ENCODE data around the gene GRM7.

Gene GRM7

GRCh38 chr3:7292362-7292761 is 431.4 kb downstream of the GRM7 start:
- in situ Hi-C loops (cut with MboI; ENCODE audit: low pct_unique_long_range_greater_than_20kb, low sequenced_read_pairs, unreplicated experiment), result no loop called here
- DNase-seq (ENCODE audit: low spot score), result no peak
- TF ChIP-seq CTCF (IDR thresholded peaks at IDR 0.05; ENCODE audit: extremely low read depth, insufficient read depth, missing control alignments), result no peak

DNA sequence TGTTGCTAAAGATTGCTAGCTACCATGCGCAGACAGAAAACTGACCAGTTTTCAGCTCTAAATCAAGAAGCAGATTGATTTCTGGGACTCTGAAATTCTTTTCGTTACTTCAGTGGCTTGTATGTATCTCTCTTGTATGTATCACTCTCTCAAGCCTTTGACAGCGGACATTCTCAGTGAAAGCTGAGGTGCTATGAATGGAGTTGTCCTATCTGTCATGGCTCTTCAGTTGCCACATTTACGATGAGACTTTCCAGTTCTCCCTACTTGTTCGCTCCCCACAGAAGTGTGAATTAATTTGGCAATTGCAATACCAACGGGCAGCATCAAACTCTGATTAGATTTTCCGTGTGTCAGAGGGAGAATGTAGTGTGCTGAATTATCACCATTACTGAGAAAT is 432.4 kb downstream of the GRM7 start:
- DNase-seq (ENCODE audit: low spot score), result no peak
- no peak for TF ChIP-seq CTCF (IDR thresholded peaks at IDR 0.05; ENCODE audit: extremely low read depth, insufficient read depth, missing control alignments)
- in situ Hi-C loops (cut with MboI; ENCODE audit: low pct_unique_long_range_greater_than_20kb, low sequenced_read_pairs, unreplicated experiment), result no loop called here

DNA sequence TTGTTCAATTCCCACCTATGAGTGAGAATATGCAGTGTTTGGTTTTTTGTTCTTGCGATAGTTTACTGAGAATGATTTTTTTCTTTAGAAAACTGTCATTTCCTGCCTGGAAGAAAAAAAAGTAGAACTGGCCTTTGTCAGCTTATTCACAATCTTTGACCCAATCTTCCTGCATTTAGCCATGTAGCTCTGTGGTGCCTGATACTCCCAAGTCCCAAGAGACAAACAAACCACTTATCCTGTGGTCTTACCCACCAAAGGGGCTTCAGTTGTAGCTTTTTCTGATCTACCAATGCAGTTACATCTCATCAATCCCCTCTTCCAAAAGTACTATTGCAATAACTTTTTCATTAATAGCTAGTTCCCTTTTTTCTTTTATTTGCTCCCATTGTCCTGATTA is 444.6 kb downstream of the GRM7 start:
- TF ChIP-seq CTCF (IDR thresholded peaks at IDR 0.05; ENCODE audit: extremely low read depth, insufficient read depth, missing control alignments), result no peak
- in situ Hi-C loops (cut with MboI; ENCODE audit: low pct_unique_long_range_greater_than_20kb, low sequenced_read_pairs, unreplicated experiment), result no loop called here

GRCh38 chr3:7306901-7307300 is 446.0 kb downstream of the GRM7 start:
- in situ Hi-C loops (cut with MboI; ENCODE audit: low pct_unique_long_range_greater_than_20kb, low sequenced_read_pairs, unreplicated experiment), result no loop called here
- TF ChIP-seq CTCF (IDR thresholded peaks at IDR 0.05; ENCODE audit: extremely low read depth, insufficient read depth, missing control alignments), result no peak
- DNase-seq (ENCODE audit: low spot score), result no peak

More for the DNA sequence above, 444.6 kb downstream of the GRM7 start:
- no peak for DNase-seq (ENCODE audit: low spot score)

- no peak for DNase-seq (ENCODE audit: low spot score)
- in situ Hi-C loops (cut with MboI; ENCODE audit: low pct_unique_long_range_greater_than_20kb, low sequenced_read_pairs, unreplicated experiment), result no loop called here
- no peak for TF ChIP-seq CTCF (IDR thresholded peaks at IDR 0.05; ENCODE audit: extremely low read depth, insufficient read depth, missing control alignments)
Observed at GRCh38 chr3:7307410-7307809, 446.5 kb downstream of the GRM7 start.

DNA sequence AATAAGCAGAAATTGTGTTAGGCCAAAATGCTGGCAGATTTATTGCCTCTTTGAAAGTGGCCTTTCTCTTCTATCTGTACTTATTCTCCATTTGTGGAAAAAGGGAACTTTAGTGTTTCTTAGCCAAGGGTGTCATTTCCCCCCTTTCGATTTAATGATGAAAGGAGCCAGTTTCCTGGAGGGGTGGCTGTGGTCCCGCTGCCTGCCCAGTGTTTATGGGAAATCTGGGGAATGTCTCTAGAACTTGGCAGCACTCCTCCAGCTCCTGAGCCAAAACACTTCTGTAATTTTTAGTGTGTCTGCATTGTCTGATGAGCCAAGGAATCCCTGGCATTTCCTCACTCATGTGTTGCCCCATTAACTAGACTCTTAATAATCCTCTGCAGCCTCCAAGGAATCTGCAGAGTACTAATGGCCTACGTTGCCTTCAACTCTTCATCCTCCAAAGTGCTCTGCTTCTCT is 448.8 kb downstream of the GRM7 start:
- TF ChIP-seq CTCF (IDR thresholded peaks at IDR 0.05; ENCODE audit: extremely low read depth, insufficient read depth, missing control alignments), result no peak
- in situ Hi-C loops (cut with MboI; ENCODE audit: low pct_unique_long_range_greater_than_20kb, low sequenced_read_pairs, unreplicated experiment), result no loop called here
- no peak for DNase-seq (ENCODE audit: low spot score)

- no peak for DNase-seq (ENCODE audit: low spot score)
- no peak for TF ChIP-seq CTCF (IDR thresholded peaks at IDR 0.05; ENCODE audit: extremely low read depth, insufficient read depth, missing control alignments)
- in situ Hi-C loops (cut with MboI; ENCODE audit: low pct_unique_long_range_greater_than_20kb, low sequenced_read_pairs, unreplicated experiment), result no loop called here
Observed at GRCh38 chr3:7315037-7315436, 454.1 kb downstream of the GRM7 start.
